NCI-H1436 (cell line): ENCODE data around the gene FHOD3.

Experiments used
- DNase-seq: peaks from one replicate; lab custom pipeline; 2025; lab: John Stamatoyannopoulos, UW

Gene FHOD3

DNA sequence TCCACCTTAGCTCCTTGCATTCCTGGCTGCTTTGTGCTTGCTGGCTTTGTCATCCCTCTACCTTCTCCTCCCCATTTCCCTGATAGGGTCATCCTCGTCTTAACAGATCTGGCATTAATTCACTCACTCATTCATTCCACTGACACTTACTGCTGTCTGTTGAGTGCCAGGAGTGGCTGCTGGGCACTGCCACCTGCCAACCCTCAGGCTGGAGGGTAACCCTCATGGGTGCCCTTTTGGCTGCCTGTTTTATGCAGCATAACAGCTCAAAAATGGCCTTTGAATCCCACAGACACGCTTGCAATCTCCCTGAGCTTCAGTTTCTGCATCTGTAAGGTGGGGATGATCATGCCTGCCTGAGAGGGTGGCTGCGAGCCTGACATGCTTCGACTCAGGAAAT is 25.2 kb downstream of the FHOD3 start:
- DNase-seq: no peak

DNA sequence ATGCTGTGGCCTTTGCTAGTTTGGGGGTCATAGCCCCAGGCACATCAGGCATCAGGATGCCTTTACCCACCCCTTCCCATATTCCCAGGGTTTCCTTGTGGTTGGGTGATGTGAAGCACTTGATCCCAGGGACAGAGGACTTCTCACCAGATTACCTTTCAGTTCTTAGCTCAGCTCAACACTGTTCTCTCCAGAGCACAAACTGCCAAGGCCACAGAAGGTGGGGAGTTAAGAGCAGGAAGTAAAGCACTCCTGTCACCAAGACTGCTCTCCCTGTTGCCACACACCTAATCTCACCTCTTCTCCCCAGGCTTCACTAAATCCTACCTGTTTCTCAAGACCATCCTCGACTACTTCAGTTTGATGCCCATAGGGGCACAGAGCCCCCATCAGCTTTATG is 25.9 kb downstream of the FHOD3 start:
- no peak for DNase-seq

DNA sequence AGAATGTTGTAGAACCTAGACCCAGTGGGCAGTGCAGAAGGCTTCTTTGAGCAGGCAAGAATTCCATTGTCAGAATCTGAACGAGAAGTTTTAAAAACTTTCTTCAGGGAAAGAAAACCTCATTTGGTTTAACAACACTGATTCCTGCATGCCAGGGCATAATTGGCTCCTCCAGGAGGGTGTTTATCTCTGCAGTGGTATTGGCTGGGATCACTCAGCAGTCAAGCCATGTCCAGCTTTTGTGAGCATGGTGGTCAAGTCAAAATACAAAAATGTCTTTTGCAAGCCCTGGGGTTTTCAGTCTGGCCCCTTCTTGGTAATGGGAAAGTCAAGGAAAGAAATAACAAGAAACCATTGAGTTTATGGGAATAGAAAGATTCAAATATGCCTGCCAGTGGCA is 28.3 kb downstream of the FHOD3 start:
- no peak for DNase-seq

DNA sequence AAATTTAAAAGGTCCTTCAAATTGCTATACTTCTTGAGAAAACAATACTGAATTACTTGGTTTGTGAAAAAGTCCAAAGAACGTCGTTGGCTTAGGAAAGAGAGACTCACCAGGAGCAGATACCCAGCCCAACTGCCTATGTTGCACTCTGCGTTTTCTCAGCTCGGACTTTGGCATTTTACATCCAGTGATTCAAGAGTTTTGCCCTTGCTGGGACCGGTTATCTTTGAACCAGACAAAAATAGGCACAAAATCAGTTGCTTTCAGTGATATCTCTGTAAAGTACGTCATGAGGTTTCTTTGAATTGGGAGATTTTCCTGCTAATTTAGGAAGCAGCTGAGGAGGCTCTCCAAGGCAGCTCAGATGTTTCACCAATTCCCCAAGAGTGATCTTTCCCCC is 29.3 kb downstream of the FHOD3 start:
- no peak for DNase-seq

DNA sequence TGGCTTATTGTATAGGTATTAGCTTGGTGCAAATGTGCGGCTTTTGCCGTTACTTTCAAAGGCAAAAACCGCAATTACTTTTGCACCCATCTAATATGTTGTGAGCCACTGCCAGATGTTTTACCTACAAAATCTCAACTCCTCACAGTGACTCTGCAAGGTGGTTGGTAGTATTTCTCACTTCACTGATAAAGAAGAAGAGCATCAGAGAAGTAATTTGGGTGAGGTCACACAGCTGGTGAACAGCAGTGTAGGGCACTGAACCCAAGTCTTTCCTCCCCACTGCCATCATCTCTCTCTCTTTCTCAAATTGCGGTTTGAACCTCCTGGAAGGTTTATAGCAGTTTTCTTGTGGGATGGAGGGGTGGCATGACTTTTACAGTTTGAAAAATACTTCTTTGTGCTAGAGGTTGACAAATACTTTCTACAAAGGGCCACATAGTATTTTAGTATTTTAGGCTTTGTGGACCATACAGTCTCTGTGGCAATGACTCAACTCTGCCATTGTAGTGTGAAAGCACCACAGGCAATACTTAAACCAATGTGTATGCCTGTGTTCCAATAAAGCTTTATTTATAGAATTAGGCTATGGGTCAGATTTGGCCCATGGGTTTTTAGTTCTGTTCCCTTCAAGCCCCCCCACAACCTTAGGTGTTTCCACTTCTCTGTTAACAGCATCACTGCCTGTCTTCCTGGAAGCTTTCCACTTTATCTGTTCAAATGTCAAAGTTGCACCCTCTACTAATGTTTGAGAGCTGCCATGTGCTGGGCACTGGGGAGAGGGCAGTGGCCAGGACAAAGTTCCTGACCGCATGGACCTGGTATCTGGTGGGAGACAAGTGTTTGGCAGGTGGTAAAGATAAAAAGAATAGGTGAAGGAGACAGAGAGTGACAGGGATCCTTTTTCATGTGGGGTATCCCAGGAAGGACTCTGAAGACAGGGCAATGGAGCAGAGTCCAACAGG is 30.1 kb downstream of the FHOD3 start:
- no peak for DNase-seq

DNA sequence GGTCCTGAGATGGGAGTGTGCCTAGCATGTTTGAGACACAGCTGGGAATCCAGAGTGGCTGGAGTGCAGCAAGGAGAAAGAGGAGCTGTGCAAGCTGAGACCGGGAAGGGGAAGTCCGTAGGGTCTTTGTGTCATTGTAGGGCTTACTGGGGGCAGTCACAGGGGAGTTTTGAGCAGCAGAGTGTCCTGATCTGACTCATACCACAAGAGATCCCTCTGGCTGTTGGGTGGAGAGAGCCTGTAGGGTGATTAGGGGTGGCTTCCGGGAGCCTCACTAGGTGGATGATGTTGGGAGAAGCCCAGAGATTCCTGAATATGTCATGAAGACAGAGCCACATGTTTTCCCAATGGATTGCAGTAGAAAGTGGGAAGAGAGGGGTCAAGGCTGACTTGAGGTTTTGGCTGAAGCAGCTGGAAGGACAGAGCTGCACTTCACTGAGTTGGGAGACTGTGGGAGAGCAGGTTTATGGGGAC is 30.9 kb downstream of the FHOD3 start:
- DNase-seq: no peak

DNA sequence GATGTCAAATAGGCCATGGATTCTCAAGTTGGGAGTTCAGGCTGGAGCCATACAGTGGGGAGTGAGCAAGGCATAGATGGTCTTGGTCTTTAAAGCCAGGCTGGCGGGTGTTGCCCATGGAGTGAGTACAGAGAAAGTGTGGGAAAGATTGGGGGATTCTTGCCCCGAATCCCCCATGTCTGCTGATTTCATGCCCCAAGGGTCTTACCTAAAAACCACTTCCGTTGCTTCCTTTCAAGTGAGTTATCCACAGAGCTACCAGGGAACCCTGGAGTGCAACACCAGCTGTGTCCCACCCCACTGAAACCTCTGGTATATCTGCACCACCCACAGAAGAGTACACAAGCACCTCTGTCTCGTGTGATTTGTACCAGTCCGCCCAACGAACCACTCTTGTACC is 31.4 kb downstream of the FHOD3 start:
- no peak for DNase-seq

DNA sequence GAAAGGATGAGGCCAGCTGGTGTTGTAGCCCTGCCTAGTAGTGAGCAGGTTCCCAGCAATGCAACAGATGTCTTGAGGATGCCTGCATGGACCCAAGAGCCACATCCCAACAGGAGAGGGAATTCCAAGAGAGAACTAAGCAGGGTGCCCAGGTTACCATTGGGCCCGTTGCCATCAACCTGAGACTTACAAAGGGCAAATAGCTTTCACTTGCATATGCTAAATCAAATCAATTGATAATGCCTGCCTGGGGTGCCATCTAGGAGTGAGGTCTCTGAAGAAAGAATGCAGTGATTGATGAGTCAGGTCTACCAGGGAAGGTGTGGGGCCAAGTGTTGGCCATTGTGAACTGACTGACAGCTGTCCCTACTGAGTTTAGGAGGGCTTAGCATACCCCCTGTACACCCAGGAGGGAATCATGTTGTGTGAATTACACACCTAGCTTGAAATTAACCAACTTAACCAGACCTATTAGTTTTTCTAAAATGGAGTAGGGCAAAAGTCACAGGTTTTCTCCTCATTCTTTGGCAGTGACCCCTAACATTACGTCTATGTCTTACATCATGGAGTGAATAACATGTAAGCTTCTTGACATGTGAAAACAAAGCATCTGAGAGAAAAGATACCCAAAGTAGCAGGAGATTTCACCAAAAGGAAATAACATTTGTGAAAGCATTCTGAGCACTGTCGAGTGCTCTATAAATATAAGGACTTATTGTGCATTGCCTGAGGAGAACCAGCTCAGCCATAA is 32.3 kb downstream of the FHOD3 start:
- no peak for DNase-seq

DNA sequence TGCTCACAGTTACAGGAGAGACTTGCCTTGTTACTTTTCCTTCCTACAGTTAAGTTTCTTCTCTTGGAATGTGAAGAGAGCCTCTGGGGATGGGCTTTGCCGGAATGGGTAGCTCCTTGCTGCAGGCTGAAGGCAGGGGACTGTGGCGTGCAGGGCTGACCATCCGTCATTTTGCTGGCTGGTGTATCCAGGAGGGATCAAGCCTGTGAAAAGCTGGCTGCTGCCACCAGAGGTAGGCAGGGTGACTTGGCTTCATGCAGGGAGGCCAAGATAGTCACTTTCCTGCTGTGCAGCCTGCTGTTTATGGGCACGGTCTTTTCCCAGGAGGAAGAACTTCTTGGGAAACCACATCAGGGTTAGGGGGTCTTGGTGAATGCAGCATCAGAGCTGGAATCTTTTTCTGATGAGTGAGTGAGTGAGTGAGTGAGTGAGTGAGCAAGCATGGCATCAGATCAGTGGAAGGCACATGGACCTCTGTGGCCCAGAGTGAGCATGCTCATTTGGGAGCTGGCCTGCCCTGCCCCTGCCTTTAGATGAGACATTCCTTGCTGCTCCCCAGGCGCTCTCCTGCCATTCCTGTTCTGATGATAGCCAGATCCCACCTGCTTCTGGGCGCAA is 33.0 kb downstream of the FHOD3 start:
- DNase-seq: no peak

DNA sequence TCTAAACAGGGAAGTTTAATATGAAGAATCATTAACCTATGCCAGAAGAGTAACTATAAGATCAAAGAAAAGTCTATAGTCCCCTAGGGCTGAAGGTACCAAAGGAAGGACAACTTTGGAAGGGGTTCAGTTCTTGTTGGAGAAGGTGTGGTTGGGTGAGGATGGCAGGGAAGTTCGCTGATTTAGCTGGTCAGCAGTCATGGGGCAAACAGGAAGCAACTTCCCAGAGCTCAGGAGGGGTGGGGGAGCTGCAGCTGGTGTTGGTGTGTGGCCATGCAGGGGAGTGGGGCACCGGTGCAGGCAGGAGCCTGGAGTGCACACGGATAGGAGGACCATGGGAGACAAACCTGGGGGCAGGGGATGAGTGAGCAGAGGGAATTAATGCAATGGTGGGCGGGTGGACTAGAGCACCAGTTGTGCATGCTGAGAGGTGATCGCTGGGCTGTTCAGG is 34.0 kb downstream of the FHOD3 start:
- no peak for DNase-seq

DNA sequence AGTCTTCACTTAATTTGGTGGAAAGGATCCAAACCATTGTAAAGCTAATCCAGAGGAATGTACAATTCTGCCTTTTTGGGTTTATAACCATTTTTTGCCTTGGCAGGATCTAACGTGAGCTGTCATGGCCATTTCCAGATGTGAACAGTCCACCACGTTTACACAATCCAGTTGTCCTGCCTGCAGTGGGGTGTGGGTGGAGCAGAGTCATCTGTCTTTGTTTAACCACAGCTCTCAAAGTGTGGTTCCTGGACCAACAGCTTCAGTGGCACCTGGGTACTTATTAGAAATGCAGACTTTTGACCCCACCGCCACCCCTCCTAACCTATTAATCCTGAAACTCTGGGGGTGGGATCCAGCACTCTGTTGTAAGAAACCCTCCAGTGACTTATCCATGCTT is 35.9 kb downstream of the FHOD3 start:
- DNase-seq: no peak

DNA sequence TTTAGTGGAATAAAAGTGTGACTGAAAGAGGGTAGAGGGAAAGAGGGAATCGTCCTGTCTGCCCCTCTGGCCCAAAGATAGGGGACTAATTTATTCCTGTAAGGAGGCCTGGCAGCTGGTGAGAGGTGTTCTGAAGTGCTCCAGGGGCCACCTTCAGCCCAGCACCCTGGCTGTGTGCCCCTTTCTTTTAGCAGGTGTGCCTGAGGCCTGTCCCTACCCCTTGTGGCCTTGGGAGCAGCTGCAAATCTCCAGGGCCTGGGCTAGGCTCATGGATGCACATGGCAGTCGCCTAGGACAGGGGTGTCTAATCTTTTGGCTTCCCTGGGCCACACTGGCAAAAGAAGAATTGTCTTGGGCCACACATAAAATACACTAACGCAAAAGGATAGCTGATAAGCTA is 37.3 kb downstream of the FHOD3 start:
- no peak for DNase-seq

DNA sequence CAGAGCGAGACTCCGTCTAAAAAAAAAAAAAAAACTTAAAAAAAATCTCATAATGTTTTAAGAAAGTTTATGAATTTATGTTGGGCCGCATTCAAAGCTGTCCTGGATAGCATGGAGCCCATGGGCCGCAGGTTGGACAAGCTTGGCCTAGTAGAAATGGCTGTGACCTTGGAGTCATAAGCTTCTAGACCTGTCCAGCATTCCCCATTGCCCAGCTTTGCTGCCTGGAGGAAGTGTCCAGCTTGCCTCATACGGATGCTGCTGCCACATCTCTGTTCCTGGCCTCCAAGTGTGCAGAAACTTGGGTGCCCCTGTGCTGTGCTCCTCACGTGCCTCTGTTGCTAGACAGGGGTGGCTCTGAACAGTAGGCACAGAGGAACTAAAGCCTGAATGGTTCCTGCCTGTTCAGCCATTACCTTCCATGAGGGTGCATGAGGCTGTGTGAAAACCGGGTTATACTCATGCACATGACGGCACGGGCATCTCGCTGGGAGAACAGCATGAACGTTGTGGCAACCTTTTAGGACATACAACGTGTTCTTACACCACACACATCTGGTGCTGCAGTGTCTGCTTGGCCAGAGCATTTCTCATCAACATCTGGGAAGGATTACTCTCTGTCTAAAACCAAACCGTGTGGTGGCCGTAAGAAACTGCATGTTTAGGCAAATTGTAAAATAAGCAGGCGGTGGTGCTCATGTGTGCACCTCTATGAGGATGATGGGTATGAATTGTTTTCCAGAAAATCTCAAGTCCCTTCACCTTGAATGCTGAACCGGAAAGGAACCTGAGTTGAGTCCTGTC is 38.2 kb downstream of the FHOD3 start:
- no peak for DNase-seq

DNA sequence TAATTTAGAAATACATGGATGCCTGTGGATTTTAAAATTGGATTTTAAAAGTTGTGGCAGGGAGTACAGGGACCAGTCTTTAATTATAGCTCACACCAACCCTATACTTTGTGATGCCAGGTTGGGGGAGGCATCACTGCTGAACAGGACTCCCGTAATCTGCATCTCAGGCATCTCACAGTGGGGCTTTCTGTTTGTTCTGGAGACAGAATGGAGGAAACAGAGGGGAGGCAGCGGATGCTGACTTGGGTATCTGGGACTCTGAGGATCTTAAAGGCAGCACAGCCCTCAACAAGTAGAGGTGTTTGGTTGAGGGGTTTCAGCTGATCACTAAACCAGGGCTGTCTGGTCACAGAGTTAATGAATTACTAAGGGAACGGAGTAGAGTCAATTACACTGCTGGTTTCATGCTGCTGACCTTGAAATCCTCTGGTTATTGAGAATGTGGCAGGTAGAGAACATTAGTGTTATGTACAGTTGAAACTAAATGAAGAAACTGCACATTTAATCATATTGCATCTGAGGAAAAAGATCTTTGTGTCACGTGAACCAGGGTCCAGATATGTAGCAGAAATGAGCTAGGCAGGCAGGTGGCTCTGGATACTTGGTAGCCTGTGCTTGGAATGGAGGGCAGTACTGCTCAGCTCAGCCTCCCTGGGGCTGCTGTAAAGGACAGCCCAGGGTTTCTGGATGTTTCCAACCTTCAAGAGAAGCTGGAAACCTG is 40.3 kb downstream of the FHOD3 start:
- DNase-seq: no peak

DNA sequence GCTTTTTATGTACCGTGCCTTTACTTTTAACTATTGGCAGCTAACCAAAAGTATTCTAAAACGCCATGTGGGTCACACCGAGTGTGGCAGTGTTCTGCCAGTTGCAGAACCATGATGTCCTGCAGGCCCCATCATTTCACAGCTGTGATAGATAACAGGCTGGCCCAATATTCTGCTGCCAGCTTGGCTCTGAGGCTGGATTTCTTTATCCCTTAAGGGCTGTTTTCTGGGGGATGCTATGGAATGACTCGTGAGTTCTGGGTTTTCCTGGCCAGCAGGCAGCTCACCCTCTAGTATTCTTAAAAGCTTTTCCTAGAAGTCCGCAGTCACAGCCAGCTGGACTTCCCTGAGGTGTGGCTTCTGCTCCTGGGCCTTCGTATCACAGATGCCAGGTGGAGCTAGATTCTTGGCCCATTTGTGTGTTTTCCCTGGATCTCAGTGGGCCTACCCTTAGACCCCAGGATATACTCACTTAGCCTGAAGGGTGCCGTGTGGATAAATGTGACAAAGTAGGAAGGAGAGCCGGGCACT is 41.0 kb downstream of the FHOD3 start:
- DNase-seq: no peak

DNA sequence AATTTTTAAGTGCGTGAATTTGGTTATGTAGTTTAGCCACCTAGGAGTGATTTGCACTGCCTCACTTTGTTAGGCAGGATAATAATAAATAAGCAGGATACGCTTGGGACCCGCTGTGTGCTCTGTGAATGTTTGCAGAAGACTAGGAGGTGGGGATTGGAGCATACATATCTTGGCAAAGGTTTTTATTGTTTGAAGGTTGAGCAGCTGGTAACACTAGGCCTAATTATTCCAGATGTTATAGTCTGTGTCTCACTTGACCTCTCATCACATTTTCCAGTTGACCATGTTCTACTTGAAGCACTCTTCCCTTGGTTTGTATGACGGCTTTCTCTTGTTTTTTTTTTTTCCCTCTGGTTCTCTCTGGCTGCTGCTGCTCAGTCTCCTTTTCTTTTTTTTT is 42.7 kb downstream of the FHOD3 start:
- DNase-seq: no peak

DNA sequence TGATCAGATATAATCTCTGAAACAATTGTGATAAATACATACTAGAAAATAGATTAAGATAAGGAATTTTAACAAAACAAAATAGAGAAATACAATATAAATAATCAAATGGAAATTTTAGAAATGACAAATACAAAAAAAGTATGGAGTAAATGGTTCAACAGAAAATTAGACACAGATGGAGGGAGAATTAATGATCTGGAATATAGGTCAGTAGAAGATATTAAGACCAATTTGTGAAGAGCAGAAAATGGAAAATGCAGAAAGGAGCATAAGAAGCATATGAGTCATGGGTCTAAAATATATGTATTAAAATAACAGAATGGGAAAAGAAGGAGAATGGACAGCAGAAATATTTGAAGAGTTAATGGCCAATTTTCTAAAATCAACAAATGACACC is 44.4 kb downstream of the FHOD3 start:
- DNase-seq: no peak

DNA sequence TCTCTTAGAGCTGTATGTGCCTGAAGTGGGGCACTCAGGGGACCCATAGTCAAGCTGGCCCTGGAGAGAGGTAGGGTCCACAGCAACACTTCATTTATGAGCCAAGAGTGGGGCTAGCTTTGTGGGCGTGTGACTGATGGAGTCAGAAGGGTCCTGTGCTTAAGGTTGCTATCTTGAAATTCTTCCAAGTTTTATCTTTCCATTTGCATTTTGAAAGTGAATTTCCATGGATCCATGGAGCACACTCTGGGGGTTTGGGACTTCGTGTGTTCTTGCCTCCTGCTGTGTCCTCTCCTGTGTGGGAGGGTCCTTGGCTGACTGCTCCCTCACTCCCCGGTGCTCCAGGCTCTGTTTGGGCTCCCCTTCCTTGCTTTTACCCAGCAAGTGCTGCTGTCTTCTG is 50.8 kb downstream of the FHOD3 start:
- DNase-seq: no peak

DNA sequence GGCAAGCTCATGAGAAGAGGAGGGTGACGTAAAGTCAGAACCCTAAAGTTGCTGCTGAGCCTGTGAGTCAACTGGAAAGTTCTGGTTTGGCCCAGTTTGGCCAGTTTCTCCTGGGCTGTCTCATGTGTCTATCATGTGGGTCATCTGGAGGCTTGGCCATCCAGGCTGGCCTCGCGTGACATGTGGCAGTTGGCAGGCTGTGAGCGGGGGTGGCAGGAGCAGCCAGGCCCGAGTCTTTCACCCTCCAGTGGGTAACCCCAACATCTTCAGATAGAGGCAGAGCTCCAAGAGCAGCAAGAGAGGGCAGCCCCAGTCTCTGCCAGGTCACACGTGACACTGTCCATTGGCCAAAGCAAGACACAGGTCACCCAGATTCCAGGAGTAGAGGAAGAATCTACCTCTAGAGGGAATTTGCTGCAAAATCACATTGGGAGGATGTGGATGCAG is 51.5 kb downstream of the FHOD3 start:
- DNase-seq: no peak

DNA sequence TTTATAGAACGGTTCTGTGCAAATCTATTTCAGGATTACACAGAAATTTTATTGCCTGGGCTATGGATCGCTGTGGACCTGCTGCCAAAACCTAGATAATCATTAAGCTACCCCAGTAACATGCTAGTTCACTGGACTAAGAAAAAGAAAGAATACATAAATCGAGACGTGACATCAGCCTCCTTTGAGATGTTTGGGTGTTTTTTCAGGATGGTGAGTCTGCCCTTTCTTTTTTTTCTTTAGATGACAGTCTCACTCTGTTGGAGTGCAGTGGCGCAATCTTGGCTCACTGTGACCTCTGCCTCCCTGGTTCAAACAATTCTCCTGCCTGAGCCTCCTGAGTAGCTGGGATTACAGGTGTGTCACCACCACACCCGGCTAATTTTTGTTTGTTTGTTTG is 52.0 kb downstream of the FHOD3 start:
- DNase-seq: no peak

DNA sequence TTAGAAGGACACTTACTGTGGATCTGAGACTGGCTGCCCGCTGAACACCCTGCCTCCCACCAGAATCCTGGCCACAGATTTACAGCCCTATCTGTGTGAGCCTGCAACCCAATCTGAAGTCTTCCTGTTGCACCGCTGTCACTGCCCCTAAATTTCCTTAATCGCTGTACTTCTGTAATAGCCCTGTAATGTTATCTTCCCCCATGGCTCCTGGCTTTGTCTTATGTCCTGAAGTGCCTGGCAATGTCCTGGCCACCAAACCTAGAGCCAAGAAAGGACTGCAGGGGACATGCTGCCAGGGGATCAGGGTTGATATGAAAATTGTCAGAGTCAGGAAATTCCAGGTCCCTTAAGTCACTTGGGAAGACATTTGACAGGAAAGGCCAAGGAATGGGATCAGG is 52.7 kb downstream of the FHOD3 start:
- no peak for DNase-seq
